SW 1271 (cell line): Measurements from ENCODE around the gene HNRNPLL.
"Not testable (repeated sequence)": the region's sequence is repeated elsewhere in the genome, so short reads cannot be mapped to it uniquely, and the experiment has no call there.

Experiments
- DNase-seq, 2 experiments: peaks; one replicate each; lab custom pipeline; 2025; lab: John Stamatoyannopoulos, UW

Gene HNRNPLL

DNA sequence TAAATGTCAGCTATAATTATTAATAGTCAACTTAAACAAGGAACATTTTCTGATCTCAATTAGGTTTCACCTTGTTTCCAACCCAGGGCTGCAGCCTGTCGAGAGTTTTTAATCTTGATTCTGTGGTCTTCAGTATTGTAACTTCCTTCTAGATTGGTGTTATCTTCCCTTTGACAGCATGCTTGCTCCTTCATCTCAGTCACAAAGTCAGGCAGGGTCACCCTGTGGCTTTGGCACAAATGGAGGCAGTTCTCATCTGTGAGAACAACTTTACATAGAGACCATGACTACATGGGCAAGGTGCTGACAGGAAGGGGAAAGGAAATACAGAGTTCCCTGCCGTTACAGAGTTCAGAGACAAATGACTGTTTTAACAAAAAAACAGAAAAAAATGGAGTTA is 50.5 kb downstream of the HNRNPLL start:
- no peak for DNase-seq

DNA sequence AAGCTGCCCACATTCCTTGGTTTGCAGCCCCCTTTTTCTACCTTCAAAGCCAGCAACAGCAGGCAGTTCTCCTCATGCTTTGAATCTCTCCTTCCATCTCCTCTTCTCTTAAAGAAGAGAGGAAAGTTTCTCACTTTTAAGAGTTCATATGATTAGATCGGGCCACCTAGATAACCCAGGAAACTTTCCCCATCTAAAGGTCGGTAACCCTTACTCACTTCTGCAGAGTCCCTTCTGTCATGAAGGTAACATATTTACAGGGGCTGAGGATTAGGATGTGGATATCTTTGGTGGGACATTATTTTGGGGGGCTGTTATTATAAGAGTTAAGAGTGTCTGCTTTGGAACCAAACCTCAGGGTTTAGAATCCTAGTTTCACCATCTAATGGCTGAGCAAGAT is 51.0 kb downstream of the HNRNPLL start:
- DNase-seq: no peak

- no peak for DNase-seq
Observed at GRCh38 chr2:38551171-38551570, 51.6 kb downstream of the HNRNPLL start.

DNA sequence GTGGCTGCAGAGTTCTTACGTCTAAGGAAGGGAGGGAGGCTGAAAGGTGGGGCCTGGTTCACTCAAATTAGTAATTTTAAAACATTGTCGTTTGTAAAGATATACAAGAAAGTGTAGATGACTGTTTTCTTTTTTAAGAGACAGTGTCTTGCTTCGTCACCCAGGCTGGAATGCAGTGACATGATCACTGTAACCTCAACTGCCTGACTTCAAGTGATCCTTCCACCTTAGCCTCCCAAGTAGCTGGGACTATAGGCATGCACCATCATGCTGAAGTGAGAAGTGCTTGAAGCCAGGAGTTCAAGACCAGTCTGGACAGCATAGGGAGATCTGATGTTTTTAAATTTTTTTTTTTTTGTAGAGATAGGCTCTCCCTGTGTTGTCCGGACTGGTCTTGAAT is 52.9 kb downstream of the HNRNPLL start:
- DNase-seq: no peak

- no peak for DNase-seq
Observed at GRCh38 chr2:38549071-38549704, 53.5 kb downstream of the HNRNPLL start.

GRCh38 chr2:38547791-38548190 is 54.9 kb downstream of the HNRNPLL start:
- DNase-seq: no peak

DNA sequence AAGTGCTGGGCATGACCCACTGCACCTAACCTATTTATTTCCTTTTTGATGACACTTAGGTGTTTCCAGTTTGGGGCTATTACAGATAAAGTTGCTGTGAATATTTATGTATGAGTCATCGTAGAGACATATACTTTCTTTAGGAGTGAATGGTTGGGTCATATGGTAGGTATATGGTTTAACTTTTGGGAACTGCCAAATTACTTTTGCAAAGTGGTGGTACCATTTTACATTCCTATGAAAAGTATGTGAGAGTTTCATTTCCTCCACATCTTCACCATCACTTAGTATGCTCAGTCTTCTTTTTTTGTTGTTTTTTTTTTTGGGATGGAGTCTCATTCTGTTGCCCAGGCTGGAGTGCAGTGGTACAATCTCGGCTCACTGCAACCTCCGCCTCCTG is 56.1 kb downstream of the HNRNPLL start:
- no peak for DNase-seq

GRCh38 chr2:38546064-38546463 is 56.7 kb downstream of the HNRNPLL start:
- no peak for DNase-seq

- not testable (repeated sequence) for DNase-seq
Observed at GRCh38 chr2:38542248-38542631, 60.5 kb downstream of the HNRNPLL start.

DNA sequence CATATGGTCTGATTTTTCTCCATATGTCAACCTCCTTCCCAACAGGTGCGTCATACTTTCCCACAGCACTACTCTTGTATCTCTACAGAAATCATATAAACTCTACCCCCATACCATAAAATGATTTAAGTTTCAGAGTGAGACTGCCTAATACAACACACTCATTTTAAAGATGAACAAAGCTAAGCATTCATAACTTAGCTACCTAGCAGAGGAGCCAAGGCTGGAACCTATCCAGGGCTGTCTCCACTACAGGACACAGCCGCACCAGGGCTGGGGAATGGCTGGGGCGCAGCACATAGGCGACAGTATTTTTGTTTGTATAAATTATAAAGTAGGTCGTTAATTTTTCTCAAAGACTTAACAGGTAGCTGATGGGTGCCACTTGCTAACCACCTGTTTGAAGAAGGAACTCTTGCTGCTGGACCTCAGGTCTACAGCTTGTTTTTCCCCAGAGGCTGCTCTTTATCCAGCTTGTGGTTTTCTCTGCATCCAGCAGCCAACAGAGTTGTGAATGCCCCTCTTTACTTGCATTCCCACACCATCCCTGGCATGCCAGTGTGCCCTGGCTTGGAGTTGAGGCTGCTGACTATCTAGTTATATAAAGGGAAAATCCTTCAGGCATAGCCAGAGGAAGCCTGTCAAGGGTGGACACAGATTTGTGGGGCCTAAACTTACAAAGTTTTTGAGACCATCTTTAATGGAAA is 62.0 kb downstream of the HNRNPLL start:
- DNase-seq: no peak

- no peak for DNase-seq
Observed at GRCh38 chr2:38539086-38539485, 63.6 kb downstream of the HNRNPLL start.

GRCh38 chr2:38537937-38538525 is 64.7 kb downstream of the HNRNPLL start:
- DNase-seq: no peak

DNA sequence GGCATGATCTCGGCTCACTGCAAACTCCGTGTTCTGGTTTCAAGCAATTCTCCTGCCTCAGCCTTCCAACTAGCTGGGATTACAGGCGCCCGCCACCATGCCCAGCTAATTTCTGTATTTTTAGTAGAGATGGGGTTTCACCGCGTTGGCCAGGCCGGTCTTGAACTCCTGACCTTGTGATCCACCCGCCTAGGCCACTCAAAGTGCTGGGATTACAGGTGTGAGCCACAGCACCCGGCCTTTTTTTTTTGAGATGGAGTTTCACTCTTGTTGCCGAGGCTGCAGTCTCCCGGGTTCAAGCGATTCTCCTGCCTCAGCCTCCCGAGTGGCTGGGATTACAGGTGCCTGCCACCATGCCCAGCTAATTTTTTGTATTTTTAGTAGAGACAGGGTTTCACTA is 65.4 kb downstream of the HNRNPLL start:
- not testable (repeated sequence) for DNase-seq

- DNase-seq: peak in 1 of 2 experiments; percentile 40
Observed at GRCh38 chr2:38535744-38536506, 66.8 kb downstream of the HNRNPLL start.

DNA sequence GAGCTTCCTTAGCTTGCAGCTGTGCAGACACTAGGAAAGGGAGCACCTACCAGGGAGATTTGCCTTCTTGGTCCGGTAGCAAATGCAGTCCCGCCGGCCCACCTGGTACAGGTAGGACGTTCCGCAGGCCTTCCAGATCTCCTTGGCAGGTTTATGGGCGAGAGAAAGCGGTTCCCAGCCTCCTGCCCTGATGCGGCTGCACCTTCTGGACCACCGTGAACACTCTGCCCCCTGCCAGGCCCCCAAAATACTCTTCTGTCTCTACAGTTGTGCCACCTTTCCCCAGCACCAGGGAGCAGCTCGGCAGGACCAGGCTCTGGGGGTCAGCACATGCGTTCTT is 67.4 kb downstream of the HNRNPLL start:
- no peak for DNase-seq

GRCh38 chr2:38534746-38535403 is 67.9 kb downstream of the HNRNPLL start:
- no peak for DNase-seq

DNA sequence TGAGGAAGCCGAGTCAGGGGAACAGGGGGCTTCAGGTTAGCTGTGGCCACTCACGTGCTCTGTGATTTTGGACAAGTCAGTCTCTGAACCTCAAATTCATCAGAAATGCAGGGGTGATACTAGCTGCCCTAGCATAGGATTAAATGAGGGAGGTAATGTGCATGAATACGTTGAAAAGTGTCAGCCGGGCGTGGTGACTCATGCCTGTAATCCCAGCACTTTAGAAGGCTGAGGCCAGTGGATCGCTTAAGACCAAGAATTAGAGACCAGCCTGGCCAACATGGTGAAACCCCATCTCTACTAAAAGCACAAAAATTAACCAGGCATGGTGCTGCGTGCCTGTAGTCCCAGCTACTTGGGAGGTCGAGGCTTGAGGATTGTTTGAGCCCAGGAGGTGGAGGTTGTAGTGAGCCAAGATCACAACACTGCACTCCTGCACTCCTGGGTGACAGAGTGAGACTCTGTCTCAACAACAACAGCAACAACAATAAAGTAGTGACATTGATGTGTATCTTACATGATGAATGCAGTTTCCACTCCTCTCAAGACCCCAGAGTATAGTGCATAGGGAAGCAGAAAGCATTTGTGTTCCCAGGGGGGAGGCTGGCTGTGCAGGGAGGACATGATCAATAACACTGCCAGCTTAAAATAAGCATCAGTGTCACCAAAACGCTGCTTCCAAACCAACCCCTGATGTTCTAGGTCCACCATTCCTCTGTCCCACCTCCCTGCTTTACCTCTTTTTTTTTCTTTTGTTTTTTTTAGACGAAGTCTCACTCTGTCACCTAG is 68.8 kb downstream of the HNRNPLL start:
- DNase-seq: no peak

GRCh38 chr2:38533180-38533579 is 69.5 kb downstream of the HNRNPLL start:
- no peak for DNase-seq

DNA sequence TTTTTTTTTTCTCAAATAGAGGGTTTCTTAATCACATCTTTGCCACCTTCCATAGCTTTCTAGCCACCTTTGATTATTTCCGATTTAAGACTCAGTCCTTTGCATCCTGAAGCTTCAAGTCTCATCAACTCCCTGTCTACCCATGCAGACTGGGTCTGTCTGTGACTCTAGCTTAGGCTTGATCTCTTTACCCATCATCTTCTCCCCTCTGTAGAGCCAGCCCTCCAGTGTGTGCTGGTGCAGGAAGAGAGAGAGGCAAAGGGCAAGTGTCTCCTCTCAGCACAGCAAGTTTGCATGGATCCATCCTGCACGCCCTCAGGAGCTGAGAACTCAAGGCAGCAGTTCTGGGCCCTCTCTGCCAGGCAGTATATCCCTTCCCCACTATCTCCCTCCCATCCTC is 70.4 kb downstream of the HNRNPLL start:
- no peak for DNase-seq

DNA sequence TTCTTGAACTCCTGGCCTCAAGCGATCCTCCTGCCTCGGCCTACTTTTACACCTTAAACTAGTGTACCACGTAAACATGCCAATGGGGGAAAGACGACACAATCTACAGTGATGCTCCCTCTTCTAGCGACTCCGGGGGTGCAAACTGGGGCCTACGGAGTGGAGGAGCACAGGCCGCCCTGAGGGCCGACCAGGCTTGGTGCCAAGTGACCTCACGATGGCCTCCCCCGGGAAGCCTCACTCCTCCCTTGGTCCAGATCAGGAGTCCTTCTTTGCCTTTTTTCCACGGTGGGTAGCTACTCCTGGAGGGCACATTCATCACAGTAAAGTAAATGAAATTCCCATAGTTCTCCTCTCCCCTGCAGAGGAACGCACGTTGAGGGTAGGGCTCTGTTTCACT is 73.5 kb downstream of the HNRNPLL start:
- no peak for DNase-seq

- no peak for DNase-seq
Observed at GRCh38 chr2:38528534-38528933, 74.2 kb downstream of the HNRNPLL start.
